Activated naive CD4-positive, alpha-beta T cell treated with anti-CD3 and anti-CD28 coated beads, Interleukin-2, amount 50 U/mL, for 72 hours (primary cell): ENCODE results near the gene ACTMAP. TPM values are rescaled to one million over a fixed set of nuclear protein-coding genes. Genes with fewer than 3 reads are reported as not detected.

Experiments
- ATAC-seq, 2 donors: fragments of 150-1000 bp; cut with Tn5 transposase; 2 replicates each; pipeline ENCODE4 v1.10.0; 2021; ENCODE audit warnings: mild to moderate bottlenecking in 2 of 2, moderate library complexity in 2 of 2
- DNase-seq, 2 donors: peaks; one replicate each; pipeline ENCODE4 v3.0.0; 2021 to 2022; ENCODE audit warnings: low spot score in 2 of 2
- H3K27ac Mint-ChIP-seq, 2 donors: one replicate each; pipeline ENCODE4 v1.8.0; 2022; ENCODE audit warnings: mild to moderate bottlenecking in 2 of 2, mixed read lengths in 2 of 2
- H3K36me3 Mint-ChIP-seq, 2 donors: one replicate each; pipeline ENCODE4 v1.8.0; 2022; ENCODE audit warnings: mixed read lengths in 2 of 2
- H3K9me3 Mint-ChIP-seq, 2 donors: one replicate each; pipeline ENCODE4 v1.8.0; 2022; ENCODE audit warnings: mixed read lengths in 2 of 2
- total RNA-seq, 2 donors: library from RNA; stranded (reverse); gene quantifications; one replicate each; pipeline ENCODE4 v1.2.3, GENCODE V29; 2022

Gene ACTMAP
- total RNA-seq, 2 donors from 2014 or later = 21.4 to 23.2 TPM

DNA sequence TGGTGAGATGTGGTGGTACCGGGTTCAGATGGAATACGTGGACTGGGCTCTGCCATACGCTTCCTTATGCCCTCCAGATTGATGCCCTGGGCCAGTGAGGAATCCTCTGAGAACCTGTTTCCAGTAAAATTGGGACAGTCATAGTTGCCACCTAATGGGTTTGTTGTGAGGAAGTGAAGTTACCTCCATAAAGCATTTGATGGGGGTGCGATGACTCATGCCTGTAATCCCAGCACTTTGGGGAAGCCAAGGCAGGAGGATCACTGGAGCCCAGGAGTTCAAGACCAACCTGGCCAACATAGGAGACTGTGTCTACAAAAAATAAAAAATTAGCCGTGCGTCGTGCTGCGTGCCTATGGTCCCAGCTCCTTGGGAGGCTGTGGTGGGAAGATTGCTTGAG is 5.5 kb upstream of the ACTMAP start:
- H3K36me3 Mint-ChIP-seq = peaks cover 53 to 68% of the 10 kb centered on the region in 2 donors
- H3K9me3 Mint-ChIP-seq = no peaks in the 10 kb centered on the region
- H3K27ac Mint-ChIP-seq = peak overlapping the region; percentile 87 to 94
- no peak for ATAC-seq
- no peak for DNase-seq

DNA sequence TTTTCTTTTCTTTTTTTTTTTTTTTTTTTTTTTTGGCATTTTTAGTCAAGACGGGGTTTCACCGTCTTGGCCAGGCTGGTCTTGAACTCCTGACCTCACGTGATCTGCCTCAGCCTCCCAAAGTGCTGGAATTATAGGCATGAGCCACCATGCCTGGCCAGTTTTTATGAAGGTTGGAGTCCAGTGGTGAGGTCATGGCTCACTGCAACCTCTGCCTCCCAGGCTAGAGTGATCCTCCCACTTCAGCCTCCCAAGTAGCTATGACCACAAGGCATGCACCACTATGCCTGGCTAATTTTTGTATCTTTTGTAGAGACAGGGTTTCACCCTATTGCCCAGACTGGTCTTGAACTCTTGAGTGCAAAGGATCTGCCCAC is 5.0 kb upstream of the ACTMAP start:
- DNase-seq (no peak), ATAC-seq (no peak)
- Mint-ChIP-seq H3K9me3 (no peaks in the 10 kb centered on the region), H3K36me3 (peaks cover 52 to 63% of the 10 kb centered on the region in 2 donors), H3K27ac (peak overlapping the region; percentile 87 to 94)

DNA sequence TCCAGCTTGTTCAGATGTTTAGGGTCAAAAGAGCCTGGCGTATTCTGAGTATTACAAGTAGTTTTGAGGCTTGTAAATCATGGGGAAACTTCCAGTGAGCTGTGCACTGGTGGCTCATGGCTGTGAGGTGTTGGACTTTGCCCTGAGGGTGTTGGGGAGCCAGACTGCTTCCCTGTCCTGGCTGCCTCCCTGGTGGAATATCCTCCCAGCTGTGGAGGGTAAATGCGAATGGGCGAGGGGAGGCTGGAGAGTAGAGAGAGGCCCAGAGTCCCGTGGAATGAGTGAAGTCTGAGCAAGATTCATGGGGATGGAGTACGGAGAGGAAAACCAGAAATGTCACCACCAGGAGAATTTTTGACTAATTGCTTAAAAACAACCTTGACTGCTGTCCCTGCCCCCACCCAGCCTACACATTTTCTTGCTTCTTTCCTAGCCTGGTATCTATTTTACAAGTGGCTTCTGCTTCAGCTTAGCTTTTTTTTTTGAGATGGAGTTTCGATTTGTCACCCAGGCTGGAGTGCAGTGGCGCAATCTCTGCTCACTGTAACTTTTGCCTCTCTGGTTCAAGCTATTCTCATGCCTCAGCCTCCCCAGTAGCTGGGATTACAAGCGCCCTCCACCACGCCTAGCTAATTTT is 4.5 kb upstream of the ACTMAP start:
- DNase-seq = peak in 1 of 2 donors; percentile 55

DNA sequence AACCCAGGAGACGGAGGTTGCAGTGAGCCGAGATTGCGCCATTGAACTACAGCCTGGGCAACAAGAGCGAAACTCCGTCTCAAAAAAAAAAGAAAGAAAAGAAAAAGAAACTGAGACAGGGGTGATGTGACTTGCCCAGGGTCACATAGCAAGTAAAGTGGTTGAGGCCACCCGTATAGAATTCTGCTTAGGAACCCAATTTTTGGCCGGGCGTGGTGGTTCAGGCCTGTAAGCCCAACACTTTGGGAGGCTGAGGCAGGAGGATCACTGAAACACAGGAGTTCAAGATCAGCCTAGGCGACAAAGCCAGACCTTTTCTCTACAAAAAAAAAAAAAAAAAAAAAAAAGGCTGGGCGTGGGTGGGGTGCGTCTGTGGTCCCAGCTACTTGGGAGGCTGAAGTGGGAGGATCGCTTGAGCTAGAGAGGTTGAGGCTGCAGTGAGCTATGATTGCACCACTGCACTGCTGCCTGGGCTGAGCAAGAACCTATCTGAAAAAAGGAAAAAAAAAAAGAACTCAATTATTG is 2.0 kb upstream of the ACTMAP start:
- Mint-ChIP-seq H3K27ac (peak overlapping the region; percentile 96 to 100), H3K36me3 (peaks cover 54 to 55% of the 10 kb centered on the region in 2 donors), H3K9me3 (no peaks in the 10 kb centered on the region)
- DNase-seq (no peak), ATAC-seq (no peak)

More for the DNA sequence above, 4.5 kb upstream of the ACTMAP start:
- peaks cover 57 to 63% of the 10 kb centered on the region in 2 donors for H3K36me3 Mint-ChIP-seq
- H3K27ac Mint-ChIP-seq = peak overlapping the region; percentile 85 to 87
- peak in 1 of 2 donors; percentile 13 for ATAC-seq
- no peaks in the 10 kb centered on the region for H3K9me3 Mint-ChIP-seq

DNA sequence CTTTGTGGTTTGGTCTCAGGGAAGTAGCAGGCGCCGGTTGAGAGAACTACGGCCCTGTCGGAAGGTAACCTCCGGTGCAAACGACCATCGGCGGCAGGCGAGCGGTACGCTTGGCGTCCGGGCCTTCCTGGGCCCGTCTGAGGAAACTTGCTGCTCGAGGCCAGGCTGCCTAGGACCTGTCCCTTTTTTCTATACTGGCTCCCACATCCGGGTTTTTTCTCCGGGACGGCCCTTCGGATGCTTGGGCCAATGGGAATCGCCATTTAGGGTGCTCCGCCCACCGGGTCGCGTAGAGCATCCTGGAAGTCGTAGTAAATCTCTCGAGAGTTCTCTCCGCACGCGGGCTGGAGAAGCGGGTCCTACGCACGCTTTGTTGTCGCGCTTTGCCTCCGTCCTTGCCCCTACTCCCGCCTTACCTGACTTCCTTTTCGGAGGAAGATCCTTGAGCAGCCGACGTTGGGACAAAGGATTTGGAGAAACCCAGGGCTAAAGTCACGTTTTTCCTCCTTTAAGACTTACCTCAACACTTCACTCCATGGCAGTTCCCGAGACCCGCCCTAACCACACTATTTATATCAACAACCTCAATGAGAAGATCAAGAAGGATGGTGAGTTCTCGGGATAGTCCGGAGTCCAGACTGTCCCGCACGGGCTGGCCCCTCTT is 729 bp upstream of the ACTMAP start, which contains the start of gene SNRPA:
SNRPA (plus strand) TSS at position 330 of the 664 bp plus-strand sequence; CDS start at position 536, 206 bp downstream.
- Mint-ChIP-seq H3K9me3 (no peaks in the 10 kb centered on the region), H3K27ac (peak within 1 kb of the TSS; percentile 96 to 100), H3K36me3 (peaks cover 42 to 45% of the 10 kb centered on the region in 2 donors)
- ATAC-seq (peak; percentile 78), DNase-seq (peak; percentile 94 to 99)

DNA sequence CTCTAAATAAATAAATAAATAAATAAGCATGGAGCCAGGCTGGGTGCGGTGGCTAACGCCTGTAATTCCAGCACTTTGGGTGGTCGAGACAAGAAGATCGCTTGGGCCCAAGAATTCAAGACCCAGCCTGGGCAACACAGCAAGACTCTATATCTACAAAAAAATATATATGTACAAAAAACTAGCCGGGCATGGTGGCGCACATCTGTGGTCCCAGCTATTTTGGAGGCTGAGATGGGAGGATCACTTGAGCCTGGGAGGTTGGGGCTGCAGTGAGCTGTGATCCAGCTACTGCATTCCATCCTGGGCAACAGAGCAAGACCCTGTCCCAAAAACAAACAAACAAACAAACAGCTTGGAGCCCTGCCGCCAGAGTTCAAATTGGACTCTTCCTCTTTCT is 2.7 kb downstream of the ACTMAP start:
- H3K36me3 Mint-ChIP-seq = peaks cover 24 to 25% of the 10 kb centered on the region in 2 donors
- no peak for DNase-seq
- H3K9me3 Mint-ChIP-seq = no peaks in the 10 kb centered on the region
- ATAC-seq = no peak
- H3K27ac Mint-ChIP-seq = no peak overlapping the region

DNA sequence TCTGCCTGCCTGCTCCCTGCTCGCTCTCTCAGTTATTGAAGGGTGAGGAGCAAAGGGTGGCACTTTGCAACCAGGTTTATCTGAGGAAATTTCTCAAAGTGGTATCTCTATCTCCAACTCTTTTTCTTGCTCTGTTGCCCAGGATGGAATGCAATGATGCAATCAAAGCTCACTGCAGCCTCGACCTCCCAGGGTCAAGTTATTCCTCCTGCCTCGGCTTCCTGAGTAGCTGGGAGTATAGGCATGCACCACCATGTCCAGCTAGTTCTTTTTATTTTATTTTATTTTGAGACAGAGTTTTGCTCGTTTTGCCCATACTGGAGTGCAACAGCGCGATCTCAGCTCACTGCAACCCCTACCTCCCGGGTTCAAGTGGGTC is 4.9 kb downstream of the ACTMAP start:
- H3K36me3 Mint-ChIP-seq = peaks cover 8 to 9% of the 10 kb centered on the region in 2 donors
- no peaks in the 10 kb centered on the region for H3K9me3 Mint-ChIP-seq

DNA sequence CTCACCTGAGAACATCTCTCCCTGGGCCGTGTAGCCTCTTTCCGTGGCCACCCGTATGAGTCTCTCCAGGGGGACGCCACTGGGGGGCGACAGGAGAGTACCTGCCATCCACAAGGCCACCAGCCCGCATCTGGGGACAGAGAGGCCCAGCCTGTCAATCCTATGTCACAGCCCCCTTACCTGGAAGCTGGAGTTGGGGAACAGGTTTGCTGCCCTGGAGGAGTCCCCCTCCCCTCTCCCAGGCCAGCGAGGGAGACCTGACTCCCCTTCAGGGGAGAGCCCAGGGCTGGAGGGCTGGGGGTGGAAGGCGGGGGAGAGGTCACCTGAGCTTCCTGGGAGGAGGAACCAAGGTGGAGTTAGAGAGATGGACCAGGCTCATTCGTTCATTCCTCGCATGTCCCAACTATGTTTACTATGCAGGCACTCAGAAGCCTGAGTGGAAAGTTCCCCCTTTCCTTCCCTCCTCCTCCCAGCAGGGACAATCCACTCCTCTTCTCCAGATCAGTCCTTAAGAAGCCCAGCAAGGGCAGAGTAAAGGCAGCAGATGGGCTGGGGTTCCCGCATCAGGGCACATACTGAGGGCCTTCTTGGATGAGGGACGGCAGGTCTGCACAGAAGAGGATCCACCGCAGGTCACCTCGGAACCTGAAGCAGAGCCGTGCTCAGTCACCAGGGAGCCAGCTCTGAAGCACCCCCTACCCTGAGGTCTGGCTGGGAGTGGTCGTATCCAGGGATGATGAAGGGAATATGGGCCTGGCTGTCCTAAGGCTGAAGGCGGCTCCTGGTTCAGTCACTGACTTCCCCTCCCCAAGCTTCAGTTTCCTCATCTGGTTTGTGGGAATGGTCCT is 5.5 kb downstream of the ACTMAP start:
- ATAC-seq (peak; percentile 42 to 55), DNase-seq (no peak)
- Mint-ChIP-seq H3K27ac (peak overlapping the region in 1 of 2 donors; percentile 72), H3K9me3 (no peaks in the 10 kb centered on the region), H3K36me3 (peaks cover 2 to 4% of the 10 kb centered on the region in 2 donors)

More for the DNA sequence above, 4.9 kb downstream of the ACTMAP start:
- no peak overlapping the region for H3K27ac Mint-ChIP-seq
- DNase-seq = no peak
- ATAC-seq = no peak

DNA sequence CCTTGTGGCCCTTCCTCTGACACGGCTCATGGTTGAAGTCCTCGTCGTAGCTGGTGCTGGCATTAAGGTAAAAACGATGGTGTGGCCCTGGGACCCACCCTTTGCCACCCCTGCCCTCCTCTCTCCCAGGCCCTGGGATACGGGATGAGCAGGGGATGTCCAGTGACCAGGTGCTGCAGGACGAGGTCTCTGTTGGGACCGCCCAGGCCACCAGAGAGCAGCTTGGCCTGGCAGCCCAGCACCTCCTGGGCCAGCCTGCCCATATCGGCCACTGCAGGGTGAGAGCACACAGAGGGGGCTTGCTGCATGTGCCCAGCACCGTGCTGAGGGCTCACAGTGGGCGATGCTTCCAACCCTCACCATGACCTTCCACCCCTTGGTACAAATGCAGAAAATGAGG is 6.4 kb downstream of the ACTMAP start:
- peak overlapping the region in 1 of 2 donors; percentile 47 for H3K27ac Mint-ChIP-seq
- no peak for DNase-seq
- H3K36me3 Mint-ChIP-seq = no peaks in the 10 kb centered on the region
- H3K9me3 Mint-ChIP-seq = no peaks in the 10 kb centered on the region
- no peak for ATAC-seq

DNA sequence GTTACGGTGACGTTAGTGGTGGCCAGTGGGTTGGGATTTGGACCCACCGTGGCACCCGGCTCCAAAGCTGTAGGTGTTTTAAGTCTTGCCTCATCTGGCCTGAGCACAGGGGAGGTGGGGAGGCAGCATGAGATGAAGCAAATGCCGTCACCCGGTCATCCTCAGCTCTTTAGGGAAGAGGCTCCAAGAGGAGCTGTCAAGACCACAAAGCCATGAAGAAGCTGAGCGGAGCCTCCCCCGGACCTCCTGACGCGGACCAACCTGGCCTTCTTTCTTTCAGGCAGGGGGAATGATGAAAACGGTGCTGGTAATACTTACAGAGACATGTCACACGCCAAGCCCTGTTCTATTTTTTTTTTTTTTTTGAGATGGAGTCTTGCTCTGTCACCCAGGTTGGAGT is 7.4 kb downstream of the ACTMAP start:
- ATAC-seq = no peak

DNA sequence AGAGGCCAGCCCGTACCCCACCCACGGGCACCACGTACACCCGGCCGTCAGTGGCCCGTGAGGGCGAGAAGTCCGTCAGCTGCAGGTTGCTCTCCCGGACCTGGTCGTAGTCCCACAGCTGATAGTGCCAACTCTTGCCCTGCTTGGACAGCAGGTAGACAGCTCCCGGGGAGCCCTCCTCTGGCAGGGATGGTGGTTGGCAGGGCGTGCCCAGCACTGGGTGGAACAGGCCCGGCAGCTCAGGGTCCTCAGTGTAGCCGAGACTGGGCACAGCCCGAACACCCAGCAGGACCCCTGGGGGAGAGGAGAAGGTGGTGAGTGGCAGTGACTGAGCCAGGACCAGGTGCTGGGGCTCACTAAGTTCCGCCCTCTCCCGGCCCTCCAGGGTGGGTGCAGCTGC is 7.8 kb downstream of the ACTMAP start:
- no peaks in the 10 kb centered on the region for H3K9me3 Mint-ChIP-seq
- no peaks in the 10 kb centered on the region for H3K36me3 Mint-ChIP-seq
- no peak for DNase-seq
- H3K27ac Mint-ChIP-seq = no peak overlapping the region
- no peak for ATAC-seq

More for the DNA sequence above, 7.4 kb downstream of the ACTMAP start:
- no peaks in the 10 kb centered on the region for H3K36me3 Mint-ChIP-seq
- no peaks in the 10 kb centered on the region for H3K9me3 Mint-ChIP-seq
- no peak for DNase-seq
- no peak overlapping the region for H3K27ac Mint-ChIP-seq

DNA sequence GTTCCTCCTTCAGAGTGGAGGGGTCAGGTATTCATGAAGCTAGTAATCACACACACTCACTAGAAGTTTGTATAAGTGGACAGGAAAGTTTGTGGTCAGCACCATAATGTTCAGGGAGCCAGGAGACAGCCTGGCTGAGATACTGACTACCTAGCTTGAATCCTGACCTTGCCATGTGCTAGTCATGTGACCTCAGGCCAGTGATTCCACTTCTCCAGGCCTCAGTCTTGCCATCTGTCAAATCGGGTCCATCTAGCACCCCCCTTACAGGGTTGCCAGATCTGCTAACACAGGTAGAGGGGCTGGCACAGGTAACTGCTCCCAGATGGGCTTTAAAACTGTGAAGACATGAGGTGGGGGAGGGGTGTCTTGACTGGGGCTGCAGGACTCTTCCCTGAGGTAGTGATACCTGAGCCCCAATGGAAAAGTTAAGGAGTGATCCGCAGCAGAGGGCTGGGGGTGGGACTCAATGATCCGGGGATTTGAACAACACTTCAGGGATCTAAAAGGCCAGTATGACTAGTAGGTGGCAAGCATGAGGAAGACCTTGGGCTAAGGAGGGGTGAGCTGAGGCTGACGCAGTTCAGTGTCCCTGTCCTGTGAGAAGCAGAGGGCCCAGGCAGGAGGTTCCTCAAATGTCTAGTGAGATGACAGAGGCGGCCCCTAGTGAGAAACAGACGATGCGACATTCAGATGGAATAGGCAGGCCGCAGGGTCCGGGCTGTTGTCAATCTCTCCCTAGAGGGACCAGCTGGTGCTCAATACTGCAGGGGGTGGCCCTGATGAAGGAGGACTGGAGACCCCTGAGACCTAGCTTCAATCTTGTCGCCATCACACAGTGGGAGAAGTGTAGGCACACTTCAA is 8.5 kb downstream of the ACTMAP start:
- ATAC-seq (no peak), DNase-seq (no peak)
- no peaks in the 10 kb centered on the region for H3K9me3 Mint-ChIP-seq
- H3K36me3 Mint-ChIP-seq = no peaks in the 10 kb centered on the region
- H3K27ac Mint-ChIP-seq = peak overlapping the region in 1 of 2 donors; percentile 44

DNA sequence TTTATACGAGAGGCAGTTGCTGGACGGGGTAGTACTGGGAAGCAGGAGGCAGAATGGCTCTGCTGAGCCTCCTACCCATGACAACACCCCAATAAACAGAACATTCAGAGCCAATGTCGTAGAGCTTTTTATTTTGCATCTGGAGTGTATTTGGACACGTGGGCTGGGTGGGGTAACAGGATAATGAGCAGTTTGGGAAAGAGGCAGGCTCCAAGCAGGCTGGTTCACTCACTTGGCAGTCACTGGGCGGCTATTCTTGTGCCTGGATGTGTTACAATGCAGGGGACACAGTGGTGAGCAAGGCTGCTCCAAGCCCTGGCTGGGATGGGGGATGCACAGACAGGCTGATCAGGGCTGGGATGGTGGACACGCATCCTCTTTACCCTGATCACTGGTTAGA is 9.5 kb downstream of the ACTMAP start:
- no peak for ATAC-seq
- no peaks in the 10 kb centered on the region for H3K9me3 Mint-ChIP-seq
- H3K27ac Mint-ChIP-seq = peak overlapping the region; percentile 72 to 77

DNA sequence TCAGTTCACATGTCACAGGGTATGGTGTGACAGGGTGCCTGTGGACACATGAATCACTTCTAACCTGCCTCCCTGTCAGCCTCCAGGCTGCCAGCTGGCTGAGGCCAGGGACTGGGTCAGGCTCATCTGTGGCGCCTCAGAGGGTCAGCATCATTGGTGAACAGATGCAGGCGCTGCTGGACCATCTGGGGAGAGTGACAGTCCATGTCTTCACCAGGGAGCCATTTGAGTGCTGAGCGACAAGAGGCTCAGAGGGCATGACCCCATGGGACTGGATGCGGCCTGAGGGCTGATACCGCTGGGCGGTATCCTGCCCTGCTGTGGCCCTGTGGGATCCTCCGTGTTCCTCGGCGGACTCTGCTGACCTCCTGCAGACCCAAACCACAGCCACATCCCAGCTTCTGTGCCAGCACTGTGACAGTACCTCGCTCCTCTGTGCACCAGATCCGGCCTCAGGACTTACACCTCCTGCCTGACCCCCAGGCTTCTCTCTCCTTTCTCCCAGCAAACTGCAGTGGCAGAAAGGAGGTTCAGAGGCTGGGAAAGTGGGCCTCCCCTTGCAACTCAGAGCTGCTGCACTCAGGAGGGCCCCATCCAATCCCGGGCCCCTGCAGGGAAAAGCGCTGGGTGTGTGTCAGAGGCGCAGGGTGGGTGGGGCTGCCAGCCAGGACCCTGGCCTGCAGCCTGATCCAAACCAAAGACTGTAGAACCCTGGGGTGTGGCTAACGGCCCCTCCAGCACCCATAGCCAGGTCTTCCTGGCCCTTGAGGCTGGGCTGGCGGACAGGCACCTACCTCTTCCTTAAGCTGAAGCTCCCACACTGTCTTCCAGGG is 10.2 kb downstream of the ACTMAP start:
- peak overlapping the region; percentile 72 to 74 for H3K27ac Mint-ChIP-seq
- ATAC-seq (peak in 1 of 2 donors; percentile 20), DNase-seq (no peak)
- H3K36me3 Mint-ChIP-seq = no peaks in the 10 kb centered on the region
- H3K9me3 Mint-ChIP-seq = no peaks in the 10 kb centered on the region

More for the DNA sequence above, 9.5 kb downstream of the ACTMAP start:
- H3K36me3 Mint-ChIP-seq = no peaks in the 10 kb centered on the region
- DNase-seq = no peak
